ENCODE measurements around the gene SHROOM1.
"Not testable (repeated sequence)": the region's sequence is repeated elsewhere in the genome, so short reads cannot be mapped to it uniquely, and the experiment has no call there.

Gene SHROOM1

GRCh38 chr5:132860742-132861141 lies 30.3 kb upstream of the SHROOM1 start:
- no peak for DNase-seq (ENCODE audit: extremely low read depth, low read depth)
- TF ChIP-seq CTCF (IDR thresholded peaks at IDR 0.05; ENCODE audit: low read depth, low read length), result no peak

GRCh38 chr5:132859889-132860437 lies 29.5 kb upstream of the SHROOM1 start:
- DNase-seq (ENCODE audit: extremely low read depth, low read depth), result no peak
- no peak for TF ChIP-seq CTCF (IDR thresholded peaks at IDR 0.05; ENCODE audit: low read depth, low read length)

- no peak for TF ChIP-seq CTCF (IDR thresholded peaks at IDR 0.05; ENCODE audit: low read depth, low read length)
- no peak for DNase-seq (ENCODE audit: extremely low read depth, low read depth)
These were observed 25.6 kb upstream of the SHROOM1 start for GRCh38 chr5:132856011-132856410.

GRCh38 chr5:132854992-132855391 lies 24.5 kb upstream of the SHROOM1 start:
- DNase-seq (ENCODE audit: extremely low read depth, low read depth), result not testable (repeated sequence)

GRCh38 chr5:132854301-132854700 lies 23.9 kb upstream of the SHROOM1 start:
- no peak for TF ChIP-seq CTCF (IDR thresholded peaks at IDR 0.05; ENCODE audit: low read depth, low read length)
- DNase-seq (ENCODE audit: extremely low read depth, low read depth), result no peak

GRCh38 chr5:132853790-132854189 lies 23.3 kb upstream of the SHROOM1 start:
- no peak for DNase-seq (ENCODE audit: extremely low read depth, low read depth)
- no peak for TF ChIP-seq CTCF (IDR thresholded peaks at IDR 0.05; ENCODE audit: low read depth, low read length)

- DNase-seq (ENCODE audit: extremely low read depth, low read depth), result no peak
- TF ChIP-seq CTCF (IDR thresholded peaks at IDR 0.05; ENCODE audit: low read depth, low read length), result no peak
These were observed 22.9 kb upstream of the SHROOM1 start for GRCh38 chr5:132853323-132853722.

- no peak for DNase-seq (ENCODE audit: extremely low read depth, low read depth)
- no peak for TF ChIP-seq CTCF (IDR thresholded peaks at IDR 0.05; ENCODE audit: low read depth, low read length)
These were observed 19.6 kb upstream of the SHROOM1 start for GRCh38 chr5:132850066-132850465.
